NK-92 (cell line): Measurements from ENCODE around the gene UHRF2.
"Not testable (repeated sequence)": the region's sequence is repeated elsewhere in the genome, so short reads cannot be mapped to it uniquely, and the experiment has no call there.

Experiments
- DNase-seq: peaks from one replicate; lab custom pipeline; 2025; ENCODE audit not compliant: unreplicated experiment; lab: John Stamatoyannopoulos, UW

The UHRF2 gene

DNA sequence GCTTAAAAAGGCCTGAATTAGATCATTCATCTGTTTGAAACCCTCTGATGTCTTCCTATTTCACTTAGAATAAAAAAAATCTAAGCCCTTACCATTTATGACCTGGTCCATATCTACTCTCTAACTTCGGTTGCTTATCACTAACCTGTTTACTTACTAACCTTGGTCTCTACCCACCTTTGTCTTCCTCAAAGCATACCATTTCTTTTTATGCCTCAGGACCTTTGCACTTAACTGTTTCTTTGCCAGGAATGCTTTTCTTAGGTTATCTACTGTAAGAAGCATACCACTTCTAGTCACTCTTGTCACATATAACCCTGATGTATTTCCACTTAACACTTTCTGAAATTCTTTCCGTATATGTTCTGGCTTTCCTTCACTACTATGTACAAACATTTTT, 67.0 kb downstream of the UHRF2 start:
- no peak for DNase-seq

DNA sequence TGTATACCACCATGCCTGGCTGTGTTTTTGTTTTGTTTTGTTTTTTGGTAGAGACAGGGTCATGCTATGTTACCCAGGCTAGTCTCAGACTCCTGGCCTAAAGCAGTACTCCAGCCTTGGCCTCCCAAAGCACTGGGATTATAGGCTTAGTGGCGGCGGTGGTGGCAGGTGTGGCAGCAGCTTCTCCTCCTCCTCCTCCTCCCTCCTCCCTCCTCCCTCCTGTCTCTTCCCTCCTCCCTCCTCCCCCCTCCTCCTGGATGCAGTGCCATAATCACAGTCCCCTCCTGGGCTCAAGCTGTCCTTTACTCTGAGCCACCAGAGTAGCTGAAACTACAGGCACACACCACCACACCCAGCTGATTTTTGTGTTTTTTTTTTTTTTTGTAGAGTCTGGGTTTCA, 71.2 kb downstream of the UHRF2 start:
- DNase-seq: no peak

DNA sequence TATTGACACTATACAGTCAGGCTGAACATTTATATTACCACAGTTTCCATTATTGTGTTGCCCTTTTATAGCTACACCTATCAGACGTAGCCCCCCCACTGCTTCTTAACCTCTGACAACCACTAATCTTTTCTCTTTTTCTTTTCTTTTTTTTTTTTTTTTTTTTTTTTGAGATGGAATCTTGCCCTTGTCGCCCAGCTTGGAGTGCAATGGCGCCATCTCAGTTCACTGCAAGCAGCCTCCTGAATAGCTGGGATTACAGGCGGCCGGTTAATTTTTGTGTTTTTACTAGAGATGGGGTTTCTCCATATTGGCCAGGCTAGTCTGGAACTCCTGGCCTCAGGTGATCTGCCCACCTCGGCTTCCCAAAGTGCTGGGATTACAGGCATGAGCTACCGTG, 75.4 kb downstream of the UHRF2 start:
- no peak for DNase-seq

DNA sequence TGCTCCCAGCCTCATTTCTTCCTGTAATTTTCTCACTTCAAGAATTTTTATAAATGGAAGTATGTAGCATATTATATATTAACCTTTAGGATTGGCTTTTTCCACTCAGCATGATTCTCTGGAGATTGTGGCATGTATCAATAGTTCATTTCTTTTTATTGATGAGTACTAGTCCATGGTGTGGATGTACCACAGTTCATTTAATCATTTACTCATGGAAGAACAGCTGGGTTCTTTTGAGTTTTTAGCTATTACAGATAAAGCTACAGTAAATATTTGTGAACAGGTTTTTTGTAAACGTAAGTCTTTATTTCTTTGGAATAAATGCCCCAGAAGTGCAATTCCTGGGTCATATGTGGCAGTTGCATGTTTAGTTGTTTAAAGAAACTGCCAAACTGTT, 76.1 kb downstream of the UHRF2 start:
- no peak for DNase-seq

DNA sequence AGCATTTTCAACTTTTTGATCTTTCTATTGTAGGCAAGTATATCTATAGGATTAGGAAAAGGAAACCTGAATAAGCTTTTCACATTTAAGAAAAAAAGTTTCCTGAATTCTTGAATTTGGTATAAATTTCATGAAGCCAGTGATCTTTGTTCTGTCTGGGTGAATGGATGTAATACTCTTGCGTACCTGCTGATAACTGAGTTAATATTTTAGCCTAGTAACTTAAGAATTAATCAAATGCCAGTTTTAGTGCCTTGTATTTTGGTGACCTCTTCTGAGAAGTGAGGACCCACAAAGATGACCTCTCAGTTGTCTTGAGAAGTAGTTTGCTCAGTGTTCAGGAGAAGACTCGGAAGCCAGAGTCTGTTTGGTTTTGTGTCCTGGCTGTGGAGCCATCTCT, 77.9 kb downstream of the UHRF2 start:
- DNase-seq: no peak

DNA sequence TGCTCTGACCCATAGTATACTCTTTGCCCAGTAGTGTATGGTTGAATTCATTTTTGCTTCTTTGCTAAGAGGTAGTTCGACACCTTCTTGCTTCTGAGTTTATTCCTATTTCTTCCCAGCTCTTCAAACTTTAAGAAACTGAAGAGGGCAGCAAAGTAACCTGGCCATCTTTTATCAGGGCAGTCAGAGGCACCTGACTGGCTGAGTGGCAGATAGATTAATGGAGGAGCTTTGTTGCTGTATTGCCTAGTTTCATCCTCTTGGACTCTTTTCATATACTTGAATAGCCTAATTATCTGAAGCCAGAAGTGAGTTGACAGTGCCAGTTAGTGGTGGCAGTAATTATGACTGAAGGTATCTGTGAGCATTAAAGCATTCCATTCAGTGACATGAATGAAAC, 82.5 kb downstream of the UHRF2 start:
- DNase-seq: no peak

DNA sequence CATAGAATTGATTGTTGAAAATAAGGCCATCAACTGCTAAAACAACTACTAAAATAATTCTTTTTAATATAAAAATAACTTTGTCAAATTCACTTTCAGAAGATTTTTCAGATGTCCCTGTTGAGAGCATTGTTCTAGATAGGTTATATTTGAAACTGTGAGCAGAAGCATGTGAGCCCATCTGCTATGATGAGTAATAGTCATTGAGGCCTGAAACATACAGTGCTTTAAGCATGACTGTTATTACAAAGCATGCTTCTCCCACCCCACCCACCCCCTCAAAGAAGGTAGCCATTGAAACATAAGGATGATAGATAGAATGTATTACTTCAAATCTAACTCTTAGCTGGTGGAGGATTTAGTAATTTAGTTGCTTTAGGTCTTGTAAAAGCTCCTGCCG, 86.0 kb downstream of the UHRF2 start:
- no peak for DNase-seq

DNA sequence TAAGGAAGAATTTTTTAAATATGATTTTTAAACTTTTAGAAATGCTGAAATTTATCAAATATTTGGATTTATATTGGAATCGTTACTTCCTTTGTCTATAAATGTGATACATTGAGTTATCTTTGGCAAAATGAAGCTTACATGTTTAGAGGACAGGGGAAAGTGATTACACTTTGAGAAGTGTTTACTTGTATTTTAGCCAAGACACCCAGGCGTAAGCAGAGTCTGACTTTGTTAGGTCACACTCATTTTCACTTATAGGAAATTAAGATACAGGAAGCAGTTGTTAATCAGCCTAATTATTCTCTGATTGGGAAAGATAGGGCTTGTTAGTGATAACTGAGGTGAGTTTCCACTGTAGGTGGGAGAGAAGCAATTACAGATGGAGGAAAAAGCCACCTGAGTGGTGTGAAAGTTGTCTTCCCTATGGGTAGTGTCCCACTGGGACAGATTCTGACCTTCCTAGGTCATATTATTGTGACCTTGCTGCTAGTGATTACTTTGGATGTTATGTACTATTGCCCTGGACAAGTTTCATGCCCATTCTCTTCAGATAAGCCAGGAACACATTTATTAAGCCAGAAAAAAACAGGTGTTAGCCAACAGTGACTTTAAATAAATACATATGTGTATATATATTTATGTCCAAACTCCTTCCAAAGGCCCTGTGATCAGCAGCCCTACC, 88.7 kb downstream of the UHRF2 start:
- DNase-seq: no peak

DNA sequence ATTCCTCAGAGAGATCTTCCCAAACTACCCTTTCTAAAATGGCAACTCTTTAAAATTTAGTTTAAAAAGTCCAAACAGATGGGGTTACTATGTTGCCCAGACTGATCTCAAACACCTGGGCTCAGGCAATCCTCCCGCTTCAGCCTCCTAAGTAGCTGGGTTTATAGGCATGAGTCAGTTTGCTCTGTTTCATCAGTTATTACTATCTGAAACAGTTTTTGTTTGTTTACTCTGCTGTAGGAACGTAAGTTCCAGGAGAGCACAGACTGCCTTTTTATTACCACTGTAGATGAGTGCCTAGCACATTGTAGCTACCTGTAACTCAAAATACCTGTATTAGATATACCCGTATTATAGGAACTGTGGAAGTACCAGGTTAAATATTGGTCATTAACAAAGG, 89.4 kb downstream of the UHRF2 start:
- DNase-seq: no peak

DNA sequence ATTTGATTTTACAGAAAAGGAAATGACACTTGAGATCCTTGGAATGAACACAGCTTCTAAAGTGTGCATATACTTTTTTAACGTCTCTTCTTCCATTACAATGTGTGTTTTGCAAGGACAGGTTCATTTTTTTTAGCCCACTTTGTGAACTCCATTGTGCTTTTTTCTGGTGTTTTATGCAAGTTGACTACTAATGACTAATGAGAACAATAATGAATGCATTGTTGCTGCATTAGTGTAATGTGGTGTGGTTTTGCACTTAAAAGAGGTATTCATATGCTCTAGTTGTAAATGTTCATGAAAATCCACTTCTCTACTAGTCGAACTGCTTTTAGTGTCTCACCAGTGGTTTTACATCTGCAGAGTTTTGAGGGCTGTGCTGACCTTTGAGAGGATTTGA, 93.6 kb downstream of the UHRF2 start:
- DNase-seq: no peak

DNA sequence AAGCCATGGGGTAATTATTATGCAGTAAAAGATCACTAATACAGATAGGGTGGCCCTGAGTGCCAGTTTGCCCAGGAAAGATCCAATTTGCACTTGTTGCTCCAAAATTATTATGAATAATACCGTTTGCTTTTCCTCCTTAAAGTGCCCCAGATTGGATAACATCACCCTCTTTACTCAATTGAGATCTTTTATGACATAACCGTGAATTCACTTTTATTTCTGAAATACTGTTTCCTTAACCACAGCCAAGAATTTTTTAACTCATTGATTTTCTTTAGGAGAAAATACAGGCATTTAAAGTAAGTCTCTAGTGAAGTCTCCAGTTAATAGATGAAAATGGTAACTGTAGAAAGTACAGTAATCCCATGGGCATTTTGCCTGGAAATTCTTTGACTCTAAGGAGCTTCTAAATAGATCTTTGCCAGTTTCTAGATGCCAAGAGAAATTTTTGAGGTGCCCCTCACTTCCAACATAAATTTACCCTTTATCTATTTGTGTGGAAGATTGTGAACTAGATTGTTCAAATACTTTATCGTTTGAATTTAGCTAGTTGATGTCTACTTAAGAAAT, 99.2 kb downstream of the UHRF2 start:
- no peak for DNase-seq

DNA sequence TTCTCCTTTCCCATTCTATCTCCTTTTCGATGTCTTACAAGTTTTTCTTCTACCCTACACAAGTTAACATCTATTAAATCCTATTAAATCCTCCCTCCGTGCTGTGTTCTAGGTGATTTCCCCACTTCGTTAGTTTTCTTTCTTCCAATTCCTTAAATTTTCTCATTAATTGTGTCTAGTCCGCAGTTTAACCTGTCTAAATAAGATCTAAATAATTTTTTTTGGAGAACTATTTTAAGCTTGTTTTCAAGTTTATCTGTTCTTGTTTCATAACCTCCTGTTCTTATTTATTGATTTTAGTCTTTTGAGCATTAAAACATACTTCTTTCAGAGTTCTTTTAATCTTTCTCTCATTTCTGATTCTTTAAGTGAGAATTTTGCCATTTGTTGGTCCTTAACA, 109.3 kb downstream of the UHRF2 start:
- no peak for DNase-seq

DNA sequence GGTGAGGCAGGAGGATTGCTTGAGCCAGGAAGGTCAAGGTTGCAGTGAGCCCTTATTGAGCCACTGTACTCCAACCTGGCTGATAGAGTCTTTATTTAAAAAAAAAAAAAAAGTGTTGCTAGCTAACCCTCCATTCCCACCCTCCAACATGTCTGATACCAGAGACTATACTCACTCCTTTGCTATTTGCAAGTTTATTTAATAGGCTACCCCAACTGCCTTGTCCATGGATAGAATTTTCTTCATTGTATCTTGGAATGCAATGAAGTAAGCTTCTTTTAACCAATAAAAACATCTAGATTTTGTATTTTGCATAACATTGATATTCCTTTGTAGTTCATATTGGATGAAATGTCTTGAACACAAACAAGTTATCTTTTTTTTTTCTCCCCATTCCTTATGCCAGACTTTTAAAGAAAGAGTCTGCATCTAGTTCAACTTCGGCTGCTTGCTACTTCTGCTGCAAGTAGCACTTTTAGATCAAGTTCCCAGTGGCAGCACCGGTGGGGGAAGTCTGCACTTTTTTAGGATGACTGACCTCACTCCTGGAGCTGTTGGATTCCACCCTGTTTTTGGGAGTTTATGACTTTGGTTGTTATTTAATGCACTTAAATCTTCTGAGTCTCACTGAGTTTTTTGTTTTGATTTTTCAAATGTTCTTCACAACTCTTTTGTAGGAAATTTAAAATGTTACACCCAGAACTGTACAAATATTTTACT, 112.5 kb downstream of the UHRF2 start:
- no peak for DNase-seq

DNA sequence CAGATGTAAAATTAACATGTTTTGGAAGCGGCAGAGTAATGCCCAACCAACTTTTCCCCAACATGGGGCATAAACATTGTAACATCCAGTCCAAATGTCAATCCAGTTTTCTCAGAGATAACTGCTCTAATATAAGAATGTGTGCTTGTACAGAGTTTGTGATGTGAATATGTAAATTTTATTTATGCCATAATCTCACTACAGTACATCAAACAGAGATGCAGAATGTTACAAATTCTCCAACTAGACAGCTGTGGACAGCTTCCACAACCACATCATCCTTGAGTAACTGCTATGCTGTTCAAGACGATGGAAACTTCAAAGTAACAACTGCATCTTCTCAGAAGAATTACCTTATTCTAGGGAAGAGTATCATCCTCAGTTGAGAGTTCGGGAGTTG, 122.6 kb downstream of the UHRF2 start:
- DNase-seq: no peak

DNA sequence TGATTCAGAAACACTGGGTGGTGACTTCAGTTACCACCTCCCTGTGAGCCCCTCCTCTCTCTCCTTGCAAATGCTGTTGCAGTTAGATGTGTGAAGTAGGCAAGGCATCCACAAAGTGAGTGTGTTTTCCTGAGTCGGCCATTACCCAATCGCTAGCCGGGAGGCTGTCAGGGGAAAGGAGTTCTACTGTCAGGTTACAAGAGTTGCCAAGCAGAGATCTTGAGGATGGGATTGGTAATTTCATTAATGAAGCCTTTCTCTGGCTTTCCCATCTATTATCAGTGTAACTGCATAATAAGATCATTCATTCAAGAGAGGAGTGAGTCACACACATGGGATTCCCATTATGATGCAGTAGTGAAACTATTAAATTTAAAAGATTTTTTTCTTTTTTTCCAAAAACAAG, 125.7 kb downstream of the UHRF2 start:
- no peak for DNase-seq

DNA sequence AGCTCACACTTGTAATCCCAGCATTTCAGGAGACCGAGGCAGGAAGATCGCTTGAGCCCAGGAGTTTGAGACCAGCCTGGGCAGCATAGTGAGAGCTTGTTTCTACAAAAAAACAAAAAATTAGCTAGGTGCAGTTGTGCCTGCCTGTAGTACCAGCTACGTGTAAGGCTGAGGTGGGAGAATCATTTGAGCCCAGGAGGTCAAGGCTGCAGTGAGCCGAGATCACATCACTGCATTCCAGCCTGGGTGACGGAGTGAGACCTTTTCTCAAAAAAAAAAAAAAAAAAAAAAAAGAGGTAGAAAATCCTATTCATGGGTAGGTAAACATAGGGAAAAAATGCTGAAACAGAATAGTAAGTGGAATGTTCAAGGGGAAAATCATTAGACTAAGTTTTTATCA, 129.6 kb downstream of the UHRF2 start:
- not testable (repeated sequence) for DNase-seq

DNA sequence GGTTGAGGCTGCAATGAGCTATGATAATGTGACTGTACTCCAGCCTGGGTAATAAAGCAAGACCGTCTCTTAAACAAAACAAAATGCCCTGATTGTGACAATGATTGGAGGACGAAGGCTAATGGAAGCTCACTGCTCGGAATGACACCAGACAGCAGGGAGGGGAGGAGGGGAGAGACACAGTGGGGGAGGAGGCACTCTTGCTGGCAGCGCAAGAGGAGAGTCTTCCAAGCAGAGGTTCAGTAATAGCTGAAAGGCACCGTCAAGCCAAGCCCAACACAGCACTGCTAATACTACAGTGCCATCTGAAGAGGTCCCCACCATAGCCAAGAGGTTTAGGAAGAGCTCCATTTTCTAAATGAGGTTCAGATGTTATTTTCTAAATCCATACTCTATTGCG, 130.2 kb downstream of the UHRF2 start:
- no peak for DNase-seq

DNA sequence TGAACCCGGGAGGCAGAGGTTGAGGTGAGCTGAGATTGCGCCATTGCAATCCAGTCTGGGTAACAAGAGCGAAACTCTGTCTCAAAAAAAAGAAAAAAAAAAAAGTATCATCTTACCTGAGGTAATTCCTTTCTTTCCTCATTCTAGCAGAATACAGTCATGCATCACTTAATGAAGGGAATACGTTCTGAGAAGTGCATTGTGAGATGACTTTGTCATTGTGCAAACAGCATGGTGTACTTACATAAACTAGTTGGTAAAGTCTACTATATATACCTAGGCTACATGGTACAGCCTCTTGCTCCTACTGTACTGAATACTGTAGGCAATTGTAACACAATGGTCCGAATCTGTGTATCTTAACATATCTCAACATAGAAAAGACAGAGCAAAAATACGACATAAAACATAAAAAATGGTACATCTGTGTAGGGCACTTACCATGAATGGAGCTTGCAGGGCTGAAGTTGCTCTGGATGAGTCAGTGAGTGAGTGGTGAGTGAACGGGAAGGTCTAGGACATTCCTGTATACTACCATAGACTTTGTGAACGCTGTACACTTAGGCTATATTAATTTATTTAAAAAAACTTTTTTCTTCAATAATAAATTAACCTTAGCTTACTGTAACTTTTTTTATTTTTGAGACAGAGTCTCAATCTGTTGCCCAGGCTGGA, 132.2 kb downstream of the UHRF2 start:
- DNase-seq: no peak

DNA sequence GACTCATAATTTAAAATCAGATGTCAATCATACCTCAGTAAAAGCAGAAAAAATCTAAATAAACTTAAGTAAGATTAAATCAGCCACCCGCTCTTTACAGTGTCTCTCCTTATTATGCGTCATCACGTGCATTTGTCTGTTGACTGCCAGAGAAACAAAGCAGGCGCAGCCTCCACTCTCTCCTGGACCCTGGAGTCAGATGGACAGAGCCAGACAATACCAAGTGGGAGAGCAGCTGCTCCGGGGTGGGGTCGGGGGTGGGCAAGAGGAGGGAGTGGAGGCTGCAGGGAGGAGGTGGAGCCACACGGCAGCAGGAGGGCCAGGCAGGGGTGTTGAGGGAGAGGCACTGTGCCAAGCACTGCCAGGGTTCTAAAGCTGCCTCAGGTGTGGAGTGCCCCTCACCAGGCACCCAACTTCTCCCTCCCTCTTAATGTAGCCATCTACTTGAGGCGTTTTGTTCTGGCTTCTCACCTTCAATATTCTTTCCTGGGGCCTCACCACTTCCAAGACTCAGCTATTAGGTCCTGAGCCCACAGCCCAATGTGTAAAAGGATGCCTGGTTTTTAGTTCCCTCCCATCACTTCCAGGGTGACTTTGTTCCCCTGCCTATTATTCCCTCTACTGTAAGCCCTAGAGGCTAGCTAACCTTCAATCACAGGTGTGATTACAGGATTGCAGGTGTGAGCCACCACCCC, 136.3 kb downstream of the UHRF2 start:
- DNase-seq: no peak

DNA sequence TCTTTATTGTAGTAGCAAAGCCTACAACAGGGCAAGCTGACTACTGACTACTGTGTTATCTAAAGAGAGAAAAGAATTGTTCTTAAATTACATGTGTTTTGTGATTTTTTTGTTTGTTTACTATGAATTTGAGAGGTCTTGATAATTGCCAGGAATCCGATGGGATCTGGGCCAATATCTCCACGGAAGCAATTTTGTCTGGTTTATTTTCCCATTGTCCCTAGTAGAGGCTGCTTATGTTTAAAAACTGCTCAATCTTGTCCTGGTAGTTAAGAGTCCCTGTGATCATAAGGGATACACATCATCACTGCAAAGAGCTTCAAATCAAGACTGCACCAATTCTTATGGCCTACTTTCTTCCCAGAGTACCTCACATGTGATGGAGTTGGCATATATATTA, 138.1 kb downstream of the UHRF2 start:
- DNase-seq: no peak

DNA sequence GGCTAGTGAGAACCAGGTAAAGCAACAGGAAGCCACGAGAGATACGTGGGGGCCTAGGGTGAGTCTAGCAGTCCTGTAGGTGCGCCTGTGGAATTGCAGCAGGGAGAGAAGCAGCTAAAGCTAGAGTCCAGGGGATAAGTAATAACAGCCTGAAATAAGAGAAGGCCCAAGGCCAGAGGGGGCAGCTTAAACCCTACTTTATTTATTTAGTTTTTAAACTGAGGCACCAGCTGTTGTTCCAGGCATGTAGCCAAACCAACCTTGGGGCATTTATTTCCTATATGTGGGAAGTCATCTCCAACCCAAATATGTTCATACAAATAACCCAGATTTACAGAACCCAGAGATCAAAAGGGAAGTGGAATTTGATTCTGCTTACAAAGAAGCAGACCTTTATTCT, 139.0 kb downstream of the UHRF2 start:
- DNase-seq: no peak
